NCI-H146 treated with DMSO at 0.1 percent for 48 hours (cell line): ENCODE data around the gene SLC6A2.

Experiments used
- DNase-seq: peaks from one replicate; lab custom pipeline; 2025; ENCODE audit not compliant: unreplicated experiment; lab: John Stamatoyannopoulos, UW

The SLC6A2 gene

DNA sequence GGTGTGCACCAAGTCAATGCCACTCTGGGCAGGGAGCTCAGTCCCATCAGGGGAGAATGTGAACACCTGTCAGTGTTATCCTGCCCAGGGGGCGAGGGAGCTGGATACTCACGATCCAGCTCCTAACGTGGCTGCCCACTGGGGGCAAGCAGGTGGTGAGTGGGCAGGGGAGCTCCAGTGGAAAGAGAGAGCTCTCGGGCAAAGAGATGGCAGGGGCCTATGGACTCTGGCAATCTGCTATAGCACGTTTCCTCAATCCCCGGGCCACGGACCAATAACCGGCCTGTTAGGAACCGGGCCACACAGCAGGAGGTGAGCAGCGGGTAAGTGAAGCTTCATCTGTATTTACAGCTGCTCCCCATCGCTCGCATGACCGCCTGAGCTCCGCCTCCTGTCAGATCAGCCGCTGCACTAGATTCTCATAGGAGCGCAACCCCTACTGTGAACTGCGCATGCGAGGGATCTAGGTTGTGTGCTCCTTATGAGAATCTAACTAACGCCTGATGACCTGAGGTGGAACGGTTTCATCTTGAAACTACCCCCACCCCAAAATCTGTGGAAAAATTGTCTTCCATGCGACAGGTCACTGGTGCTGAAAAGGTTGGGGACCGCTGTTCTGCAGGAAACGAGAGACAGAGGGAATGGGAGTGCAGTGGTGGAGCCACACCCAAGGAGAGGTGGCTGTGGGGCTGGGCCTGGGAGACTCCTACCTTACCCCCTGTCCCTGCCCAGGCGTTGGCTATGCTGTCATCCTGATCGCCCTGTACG is 15.6 kb downstream of the SLC6A2 start:
- no peak for DNase-seq

- DNase-seq, result no peak
These were observed 16.1 kb downstream of the SLC6A2 start for GRCh38 chr16:55671974-55672280.

DNA sequence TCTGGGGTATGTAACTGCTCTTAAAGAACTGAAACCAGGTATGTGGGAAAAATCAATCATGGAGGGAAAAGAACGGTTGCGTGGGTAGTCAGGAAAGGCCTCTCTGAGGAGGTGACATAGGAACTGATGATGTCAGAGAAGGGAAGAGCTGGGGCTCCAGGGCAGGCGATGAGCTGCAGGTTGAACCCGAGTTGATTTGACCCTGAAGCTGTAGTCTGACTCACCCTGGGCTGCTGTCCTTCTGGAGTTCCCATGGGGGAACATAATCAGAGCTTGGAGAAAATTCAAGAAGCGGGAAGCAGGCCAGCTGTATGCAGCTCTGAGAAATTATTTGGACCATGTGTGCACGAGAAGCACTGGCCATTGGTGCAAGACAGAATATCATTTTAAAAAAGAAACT is 16.7 kb downstream of the SLC6A2 start:
- DNase-seq, result no peak

- DNase-seq, result no peak
These were observed 22.5 kb downstream of the SLC6A2 start for GRCh38 chr16:55678161-55678821.

GRCh38 chr16:55682086-55682485 is 26.3 kb downstream of the SLC6A2 start:
- no peak for DNase-seq

DNA sequence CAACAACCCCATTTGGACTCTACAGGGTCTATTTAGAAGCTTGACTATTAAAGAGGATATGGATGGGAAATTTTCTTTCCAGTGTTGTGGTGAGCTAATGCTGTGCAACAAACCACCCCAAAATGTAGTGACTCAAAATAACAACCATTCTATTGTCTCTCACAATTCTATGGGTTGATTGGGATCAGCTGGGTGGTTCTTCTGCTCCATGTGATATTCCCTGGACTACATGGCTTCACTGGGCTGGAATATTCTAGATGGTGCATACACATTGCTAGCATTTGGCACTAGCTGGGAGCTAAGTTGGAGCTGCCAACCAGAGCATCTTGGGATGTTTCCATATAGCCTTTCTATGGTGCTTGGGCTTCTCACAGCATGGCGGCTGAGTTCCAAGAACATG is 30.2 kb downstream of the SLC6A2 start:
- no peak for DNase-seq

DNA sequence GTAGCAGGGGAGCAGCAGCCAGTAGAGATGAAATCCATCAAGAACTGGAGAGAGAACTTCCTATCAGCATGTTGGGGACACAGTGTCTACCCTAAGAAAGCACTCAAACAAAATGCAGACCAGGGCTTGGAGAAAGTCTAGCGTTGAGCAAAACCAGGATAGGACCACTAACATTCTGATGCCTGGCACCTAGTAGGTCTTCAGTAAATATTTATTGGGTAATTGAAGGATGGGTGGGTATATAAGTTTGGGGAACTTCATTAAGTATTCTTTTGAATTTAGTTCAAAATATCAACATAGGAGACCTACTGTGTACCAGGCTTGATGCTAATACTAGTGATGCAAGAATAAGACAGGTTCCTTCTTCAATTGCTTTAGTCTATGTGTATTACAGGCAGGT is 30.9 kb downstream of the SLC6A2 start:
- no peak for DNase-seq

DNA sequence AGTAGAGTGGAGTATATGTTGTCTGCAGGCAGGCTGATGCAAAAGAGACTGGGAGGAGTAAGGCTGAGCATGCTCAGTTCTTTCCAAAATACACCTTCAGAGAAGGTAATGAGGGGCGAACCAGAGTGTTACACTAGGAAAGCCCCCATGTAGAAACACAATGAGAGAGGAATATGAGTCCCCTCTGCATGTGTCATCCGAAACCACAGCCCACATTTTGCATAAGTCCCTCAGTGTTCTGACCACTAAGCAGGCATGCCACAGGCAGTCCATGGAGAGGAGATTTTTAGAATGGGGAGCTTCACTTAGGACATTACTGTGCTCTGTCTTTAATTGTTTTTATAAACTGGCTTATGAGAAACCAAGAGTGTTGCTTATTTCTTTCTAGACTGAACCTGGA is 32.0 kb downstream of the SLC6A2 start:
- DNase-seq, result no peak

GRCh38 chr16:55690841-55691240 is 35.1 kb downstream of the SLC6A2 start:
- DNase-seq, result no peak

DNA sequence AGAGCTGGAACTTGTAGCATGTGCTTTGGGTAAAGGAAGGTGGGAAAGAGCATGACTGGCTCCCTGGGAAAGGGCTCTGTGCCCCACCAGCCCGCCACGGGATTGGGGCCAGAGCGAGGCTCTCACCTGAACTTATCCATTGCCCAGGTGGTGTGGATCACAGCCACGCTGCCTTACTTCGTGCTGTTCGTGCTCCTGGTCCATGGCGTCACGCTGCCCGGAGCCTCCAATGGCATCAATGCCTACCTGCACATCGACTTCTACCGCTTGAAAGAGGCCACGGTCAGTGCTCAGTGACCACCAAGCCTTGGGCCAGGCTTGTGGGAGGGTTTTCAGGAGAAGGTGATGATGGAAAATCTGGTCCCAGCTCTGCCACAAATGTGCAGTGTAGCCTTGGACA is 36.0 kb downstream of the SLC6A2 start:
- DNase-seq, result no peak

- DNase-seq, result no peak
These were observed 39.8 kb downstream of the SLC6A2 start for GRCh38 chr16:55695595-55695994.

GRCh38 chr16:55697867-55698266 is 42.1 kb downstream of the SLC6A2 start:
- no peak for DNase-seq

DNA sequence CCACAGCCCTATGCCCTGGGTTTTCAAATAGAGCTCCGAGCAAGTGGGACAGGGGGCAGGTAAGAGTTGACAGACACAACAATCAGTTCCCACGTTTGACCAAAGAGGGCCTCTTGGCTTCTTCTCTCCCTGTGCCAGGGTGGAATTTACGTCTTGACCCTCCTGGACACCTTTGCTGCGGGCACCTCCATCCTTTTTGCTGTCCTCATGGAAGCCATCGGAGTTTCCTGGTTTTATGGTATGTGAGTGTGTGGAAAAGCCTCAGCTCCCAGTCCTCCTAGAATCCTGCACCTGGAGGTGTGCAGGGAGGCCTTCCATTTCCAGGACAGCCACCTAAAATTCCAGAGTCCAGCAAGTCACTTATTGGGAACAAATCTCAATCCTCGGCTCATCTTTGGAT is 42.5 kb downstream of the SLC6A2 start:
- no peak for DNase-seq

DNA sequence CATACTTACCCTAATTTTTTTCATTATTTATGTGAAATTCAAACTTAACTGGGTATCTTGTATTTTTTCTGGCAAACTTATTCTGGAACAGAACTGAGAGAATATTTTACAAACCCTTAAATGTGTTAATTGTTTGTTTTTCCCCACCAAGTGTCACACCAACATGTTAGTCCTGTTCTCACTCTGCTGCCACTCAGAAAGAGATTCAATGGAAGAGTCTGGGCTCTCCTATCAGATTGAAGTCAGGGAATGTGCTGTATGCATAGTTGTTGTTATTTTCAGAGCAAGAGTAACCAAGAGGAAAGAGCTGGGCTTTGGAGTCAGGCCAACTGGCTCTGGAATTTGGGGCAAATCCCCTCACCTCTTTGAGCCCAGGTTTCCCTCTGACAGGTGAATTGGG is 43.2 kb downstream of the SLC6A2 start:
- DNase-seq, result no peak

GRCh38 chr16:55699616-55700015 is 43.8 kb downstream of the SLC6A2 start:
- DNase-seq, result no peak

GRCh38 chr16:55700067-55700466 is 44.3 kb downstream of the SLC6A2 start:
- no peak for DNase-seq

DNA sequence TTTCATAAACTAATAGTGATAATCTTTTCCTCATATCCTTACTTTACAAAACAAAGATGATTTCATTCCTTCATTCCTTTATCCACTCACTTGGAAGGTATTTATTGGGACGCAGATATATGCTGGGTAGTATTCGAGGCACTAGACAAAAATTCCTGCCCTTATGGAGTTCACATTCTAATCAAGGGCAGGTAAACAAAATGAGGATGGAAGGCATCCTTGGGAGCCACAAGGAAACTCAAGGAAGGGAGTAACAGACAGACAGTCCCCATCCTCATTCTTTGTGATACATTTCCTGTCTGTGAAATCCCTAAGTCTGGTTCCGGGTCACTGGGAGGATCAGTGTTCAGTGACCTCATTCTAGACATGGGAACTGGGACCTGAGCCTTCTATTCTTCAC is 45.2 kb downstream of the SLC6A2 start:
- no peak for DNase-seq

- peak; percentile 2 for DNase-seq
These were observed 45.9 kb downstream of the SLC6A2 start for GRCh38 chr16:55701442-55702319.

DNA sequence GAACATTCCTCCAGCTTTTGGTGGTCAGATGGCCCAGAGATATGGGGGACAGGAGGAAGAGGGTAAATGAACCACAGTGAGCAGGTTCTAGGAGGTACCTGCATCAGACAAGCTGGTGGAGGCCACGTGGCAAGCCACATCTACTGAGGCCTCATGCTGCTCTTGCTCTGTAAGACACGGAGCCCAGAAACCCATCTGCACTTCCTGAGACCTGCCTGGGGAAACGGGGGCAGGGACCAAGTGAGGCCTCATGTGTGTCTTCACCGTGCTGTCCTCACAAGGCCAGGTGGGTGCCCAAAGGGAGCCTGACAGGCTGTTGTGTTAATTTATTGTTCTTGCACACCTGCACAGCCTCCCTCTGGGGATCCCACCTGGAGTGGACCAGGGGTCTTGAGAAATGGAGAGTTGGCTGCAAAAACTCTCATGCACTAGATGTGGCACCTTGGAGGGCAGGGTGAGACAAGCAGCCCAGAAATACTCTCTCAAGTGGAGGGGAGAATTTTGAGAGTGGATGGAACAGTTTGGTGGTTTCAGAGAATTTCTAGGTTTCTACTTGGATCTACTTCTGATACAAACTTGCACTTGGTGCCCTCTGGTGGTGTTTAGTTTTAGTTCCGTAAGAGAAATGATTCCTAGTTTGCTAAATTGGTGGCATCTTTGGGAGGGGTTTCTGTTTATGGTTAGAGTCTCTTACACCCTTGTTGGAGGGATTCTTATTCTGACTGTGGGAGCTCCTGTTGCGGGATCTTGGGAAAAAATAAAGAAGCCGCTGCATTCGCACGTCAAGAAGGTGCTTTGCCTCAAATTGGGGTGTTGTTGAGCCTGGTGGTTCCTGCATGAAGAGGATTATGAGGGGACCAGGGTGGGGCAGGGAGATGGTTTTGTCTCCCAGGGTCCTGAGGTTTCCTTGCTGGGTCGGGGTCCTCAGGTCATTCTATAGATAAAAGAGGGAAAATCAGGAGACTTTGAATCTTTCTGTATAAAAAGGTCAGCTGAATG is 47.5 kb downstream of the SLC6A2 start:
- DNase-seq, result no peak

GRCh38 chr16:55706739-55707384 is 51.1 kb downstream of the SLC6A2 start:
- DNase-seq, result no peak
